ENCODE data around the gene MLLT6. TPM values are rescaled to one million over a fixed set of nuclear protein-coding genes. Genes with fewer than 3 reads are reported as not detected.

MLLT6 gene
- total RNA-seq, 4 donors from 2014 or later: 62.7 to 83.6 (median 73.0) TPM

GRCh38 chr17:38710604-38710962, 5.5 kb downstream of the MLLT6 start:
- WGBS: 86% methylated on average over 3 of the region's 3 CpGs
- TF ChIP-seq, protein P1, sequence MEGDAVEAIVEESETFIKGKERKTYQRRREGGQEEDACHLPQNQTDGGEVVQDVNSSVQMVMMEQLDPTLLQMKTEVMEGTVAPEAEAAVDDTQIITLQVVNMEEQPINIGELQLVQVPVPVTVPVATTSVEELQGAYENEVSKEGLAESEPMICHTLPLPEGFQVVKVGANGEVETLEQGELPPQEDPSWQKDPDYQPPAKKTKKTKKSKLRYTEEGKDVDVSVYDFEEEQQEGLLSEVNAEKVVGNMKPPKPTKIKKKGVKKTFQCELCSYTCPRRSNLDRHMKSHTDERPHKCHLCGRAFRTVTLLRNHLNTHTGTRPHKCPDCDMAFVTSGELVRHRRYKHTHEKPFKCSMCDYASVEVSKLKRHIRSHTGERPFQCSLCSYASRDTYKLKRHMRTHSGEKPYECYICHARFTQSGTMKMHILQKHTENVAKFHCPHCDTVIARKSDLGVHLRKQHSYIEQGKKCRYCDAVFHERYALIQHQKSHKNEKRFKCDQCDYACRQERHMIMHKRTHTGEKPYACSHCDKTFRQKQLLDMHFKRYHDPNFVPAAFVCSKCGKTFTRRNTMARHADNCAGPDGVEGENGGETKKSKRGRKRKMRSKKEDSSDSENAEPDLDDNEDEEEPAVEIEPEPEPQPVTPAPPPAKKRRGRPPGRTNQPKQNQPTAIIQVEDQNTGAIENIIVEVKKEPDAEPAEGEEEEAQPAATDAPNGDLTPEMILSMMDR (IDR thresholded peaks at IDR 0.05): no peak
- no peak for TF ChIP-seq POLR2A (IDR thresholded peaks at IDR 0.05; ENCODE audit: low read depth)
- no peak for TF ChIP-seq EP300 (IDR thresholded peaks at IDR 0.05)
- no peak for TF ChIP-seq POLR2AphosphoS5 (IDR thresholded peaks at IDR 0.05)
- no peaks in the 10 kb centered on the region for H3K27me3 ChIP-seq
- no peak for DNase-seq (ENCODE audit: extremely low spot score)
- no peak overlapping the region for H3K4me3 ChIP-seq
- H3K36me3 ChIP-seq: peaks cover 40 to 84% (median 76%) of the 10 kb centered on the region in 4 donors
- H3K4me1 ChIP-seq: peaks cover 19 to 35% (median 26%) of the 10 kb centered on the region in 4 donors
- intact Hi-C loops (cut with DNase I): no loop called here
- H3K27ac ChIP-seq (replicated peaks in 1 of 4): no peak overlapping the region
- no peaks in the 10 kb centered on the region for H3K9me3 ChIP-seq

DNA sequence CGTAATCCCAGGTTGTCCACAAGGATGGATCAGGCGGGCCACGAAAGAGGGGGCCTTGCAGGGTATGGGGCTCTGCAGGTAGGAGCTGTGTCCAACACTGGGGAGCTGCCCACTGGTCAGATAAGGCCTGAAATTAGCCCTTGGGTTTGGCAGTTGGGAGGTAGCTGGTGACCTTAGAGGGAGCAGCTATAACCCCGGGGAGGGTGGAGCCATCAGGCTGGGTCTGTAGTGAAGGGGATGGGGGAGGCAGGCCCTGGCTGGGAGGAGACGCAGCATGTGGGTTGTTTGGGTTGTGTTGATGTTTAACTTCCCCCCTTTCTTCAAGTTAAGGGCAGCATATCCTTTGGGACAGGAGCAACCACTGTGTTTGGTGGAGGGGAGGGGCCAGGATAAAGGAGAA, 5.9 kb downstream of the MLLT6 start:
- peaks cover 44 to 88% (median 80%) of the 10 kb centered on the region in 4 donors for H3K36me3 ChIP-seq
- no peak overlapping the region for H3K27ac ChIP-seq (replicated peaks in 1 of 4)
- peaks cover 19 to 35% (median 25%) of the 10 kb centered on the region in 4 donors for H3K4me1 ChIP-seq
- WGBS: 86% methylated on average over 5 of the region's 5 CpGs
- DNase-seq (ENCODE audit: extremely low spot score): no peak
- intact Hi-C loops (cut with DNase I): no loop called here
- no peaks in the 10 kb centered on the region for H3K27me3 ChIP-seq
- TF ChIP-seq POLR2AphosphoS5 (IDR thresholded peaks at IDR 0.05) (no peak), EP300 (IDR thresholded peaks at IDR 0.05) (no peak), POLR2A (IDR thresholded peaks at IDR 0.05; ENCODE audit: low read depth) (no peak)
- TF ChIP-seq, protein P1 (IDR thresholded peaks at IDR 0.05): no peak
- no peak overlapping the region for H3K4me3 ChIP-seq
- no peaks in the 10 kb centered on the region for H3K9me3 ChIP-seq

GRCh38 chr17:38711792-38712571, 6.9 kb downstream of the MLLT6 start:
- intact Hi-C loops (cut with DNase I): no loop called here
- 77% methylated on average over 21 of the region's 26 CpGs for WGBS
- TF ChIP-seq, protein P1 (IDR thresholded peaks at IDR 0.05): no peak
- TF ChIP-seq EP300 (IDR thresholded peaks at IDR 0.05): no peak
- TF ChIP-seq POLR2A (IDR thresholded peaks at IDR 0.05; ENCODE audit: low read depth): no peak
- TF ChIP-seq POLR2AphosphoS5 (IDR thresholded peaks at IDR 0.05): no peak
- Histone ChIP-seq H3K27ac (replicated peaks in 1 of 4) (no peak overlapping the region), H3K27me3 (no peaks in the 10 kb centered on the region), H3K4me3 (no peak overlapping the region), H3K36me3 (peaks cover 54 to 98% (median 90%) of the 10 kb centered on the region in 4 donors), H3K9me3 (no peaks in the 10 kb centered on the region), H3K4me1 (peaks cover 10 to 26% (median 17%) of the 10 kb centered on the region in 4 donors)
- no peak for DNase-seq (ENCODE audit: extremely low spot score)

GRCh38 chr17:38712593-38712992, 7.5 kb downstream of the MLLT6 start:
- intact Hi-C loops (cut with DNase I): no loop called here
- TF ChIP-seq POLR2AphosphoS5 (IDR thresholded peaks at IDR 0.05) (no peak), EP300 (IDR thresholded peaks at IDR 0.05) (no peak), POLR2A (IDR thresholded peaks at IDR 0.05; ENCODE audit: low read depth) (no peak)
- TF ChIP-seq, protein P1 (IDR thresholded peaks at IDR 0.05): no peak
- Histone ChIP-seq H3K36me3 (peaks cover 60 to 100% (median 91%) of the 10 kb centered on the region in 4 donors), H3K4me1 (peaks cover 4 to 20% (median 11%) of the 10 kb centered on the region in 4 donors), H3K4me3 (no peak overlapping the region), H3K27me3 (no peaks in the 10 kb centered on the region), H3K27ac (replicated peaks in 1 of 4) (no peak overlapping the region), H3K9me3 (no peaks in the 10 kb centered on the region)
- WGBS: 94% methylated on average over 10 of the region's 10 CpGs
- no peak for DNase-seq (ENCODE audit: extremely low spot score)

Measured in esophagus muscularis mucosa (tissue), 4 donors.